Naive thymus-derived CD4-positive, alpha-beta T cell (primary cell): Measurements from ENCODE around the gene P2RX3. TPM values are rescaled to one million over a fixed set of nuclear protein-coding genes. Genes with fewer than 3 reads are reported as not detected.
"Not testable (repeated sequence)": the region's sequence is repeated elsewhere in the genome, so short reads cannot be mapped to it uniquely, and the experiment has no call there.

ENCODE experiments used
- ATAC-seq: fragments of 150-1000 bp; cut with Tn5 transposase; 2 replicates; pipeline ENCODE4 v1.10.0; 2021; ENCODE audit warnings: mild to moderate bottlenecking, moderate library complexity
- CTCF ChIA-PET: fragments of 350-600 bp; sonication (Branson Sonifier 250); formaldehyde crosslinking; loops from one replicate; lab custom pipeline; 2021; ENCODE audit warnings: antibody characterized with exemption; lab: Charles Lee
- POLR2A ChIA-PET: fragments of 350-600 bp; sonication (Branson Sonifier 250); formaldehyde crosslinking; loops from one replicate; lab custom pipeline; 2021; ENCODE audit warnings: antibody characterized with exemption, inconsistent platforms; lab: Charles Lee
- DNase-seq, 9 donors: peaks; one replicate each; pipeline versions ENCODE4 v3.0.0 to v3.0.0-alpha.2; 2020 to 2022; ENCODE audit warnings: mixed read lengths in 1 of 9
- H3K27ac ChIP-seq: one replicate; pipeline ENCODE4 v1.7.0; 2013; ENCODE audit warnings: mild to moderate bottlenecking, low read depth, low read length, moderate library complexity
- H3K27me3 ChIP-seq, 2 donors: one replicate each; pipeline ENCODE4 v1.7.0; 2013; ENCODE audit warnings: low read length in 2 of 2, mild to moderate bottlenecking in 2 of 2, moderate library complexity in 2 of 2; ENCODE audit not compliant: control insufficient read depth in 2 of 2, insufficient read depth in 2 of 2
- H3K36me3 ChIP-seq, 3 experiments: 1 replicate in 2 of 3; 2 replicates in 1 of 3; pipeline ENCODE4 v1.7.0; 2013; ENCODE audit warnings: low read length in 3 of 3, mild to moderate bottlenecking in 3 of 3, moderate library complexity in 1 of 3; ENCODE audit not compliant: insufficient read depth in 3 of 3, control insufficient read depth in 2 of 3
- H3K4me1 ChIP-seq, 2 donors: one replicate each; pipeline ENCODE4 v1.7.0; 2013; ENCODE audit warnings: low read length in 2 of 2, mild to moderate bottlenecking in 2 of 2, moderate library complexity in 1 of 2; ENCODE audit not compliant: control insufficient read depth in 2 of 2, insufficient read depth in 2 of 2
- H3K4me3 ChIP-seq: 2 replicates; pipeline ENCODE4 v1.7.0; 2013; ENCODE audit warnings: mild to moderate bottlenecking, low read length
- H3K9me3 ChIP-seq, 3 experiments: 1 replicate in 2 of 3; 2 replicates in 1 of 3; pipeline ENCODE4 v1.7.0; 2013; ENCODE audit warnings: low read length in 3 of 3; ENCODE audit not compliant: control insufficient read depth in 2 of 3
- H3K27ac Mint-ChIP-seq, 9 donors: one replicate each; pipeline ENCODE4 v1.8.0; 2020 to 2022; ENCODE audit warnings: mixed read lengths in 9 of 9, mild to moderate bottlenecking in 8 of 9, moderate library complexity in 5 of 9, inconsistent platforms in 2 of 9
- H3K27me3 Mint-ChIP-seq, 5 donors: one replicate each; pipeline ENCODE4 v1.8.0; 2021 to 2022; ENCODE audit warnings: mixed read lengths in 5 of 5, mild to moderate bottlenecking in 1 of 5
- H3K36me3 Mint-ChIP-seq, 5 donors: one replicate each; pipeline ENCODE4 v1.8.0; 2020 to 2022; ENCODE audit warnings: mixed read lengths in 5 of 5, mild to moderate bottlenecking in 3 of 5, inconsistent platforms in 1 of 5
- H3K4me1 Mint-ChIP-seq, 7 donors: one replicate each; pipeline ENCODE4 v1.8.0; 2020 to 2022; ENCODE audit warnings: mixed read lengths in 7 of 7, mild to moderate bottlenecking in 3 of 7, inconsistent platforms in 1 of 7
- H3K4me3 Mint-ChIP-seq, 10 donors: one replicate each; pipeline ENCODE4 v1.8.0; 2020 to 2022; ENCODE audit warnings: mild to moderate bottlenecking in 10 of 10, mixed read lengths in 10 of 10, moderate library complexity in 6 of 10, inconsistent platforms in 2 of 10
- H3K9me3 Mint-ChIP-seq, 11 donors: one replicate each; pipeline ENCODE4 v1.8.0; 2020 to 2022; ENCODE audit warnings: mixed read lengths in 11 of 11, mild to moderate bottlenecking in 4 of 11, inconsistent platforms in 1 of 11, moderate library complexity in 1 of 11
- intact Hi-C, 2 donors: fragments of 100-400 bp; cut with micrococcal nuclease; formaldehyde crosslinking; loops; one replicate each; pipeline ENCODE4 v1.15.1; 2023
- polyA plus RNA-seq, 2 donors: library from polyadenylated mRNA; unstranded; fragments of 300-500 nt; fragmentation: Illumina TruSeq; gene quantifications; one replicate each; pipeline ENCODE4 v1.2.3, GENCODE V29; 2021
- total RNA-seq, 6 experiments: library from RNA in 5 of 6; stranded (reverse) in 5 of 6; gene quantifications; 1 replicate in 5 of 6; 2 replicates in 1 of 6; pipeline ENCODE4 v1.2.3 and lab custom pipeline; 2021 to 2026

Gene P2RX3
- total RNA-seq = not detected
- polyA plus RNA-seq = not detected
- not detected for total RNA-seq (lab: John Stamatoyannopoulos, UW)

- no peaks in the 10 kb centered on the region for H3K9me3 Mint-ChIP-seq
- peak within 1 kb of the TSS in 3 of 10 donors; percentile 10 to 67 (median 32) for H3K4me3 Mint-ChIP-seq
- intact Hi-C loops = loop anchor here in 1 of 2 donors (5.0 kb wide), 3 partner anchors 89 to 1239 kb away; partner anchors contain the start of genes LPXN, SLC43A3 and ZFP91
- Histone ChIP-seq H3K27ac (no peak within 1 kb of the TSS), H3K9me3 (no peaks in the 10 kb centered on the region), H3K4me1 (peaks cover 15 to 19% of the 10 kb centered on the region in 2 donors), H3K4me3 (no peak within 1 kb of the TSS), H3K27me3 (no peaks in the 10 kb centered on the region), H3K36me3 (peaks cover 0 to 3% (median 0%) of the 10 kb centered on the region in 3 experiments)
- CTCF ChIA-PET = interaction anchor here (0.8 to 1.5 kb wide), 3 partner anchors 12 to 189 kb away, joined by 3 to 4 read pairs (median 3); no protein-coding TSS in a partner anchor
- peaks cover 0 to 2% (median 0%) of the 10 kb centered on the region in 5 donors for H3K27me3 Mint-ChIP-seq
- DNase-seq (no peak), ATAC-seq (no peak)
- peaks cover 17 to 35% (median 30%) of the 10 kb centered on the region in 7 donors for H3K4me1 Mint-ChIP-seq
- POLR2A ChIA-PET = interaction anchor here (0.6 to 6.0 kb wide), 2 partner anchors 13 to 16 kb away, joined by 3 to 94 read pairs; partner anchors contain the start of gene TNKS1BP1
- H3K27ac Mint-ChIP-seq = peak within 1 kb of the TSS in 7 of 9 donors; percentile 53 to 97 (median 78)
- peaks cover 0 to 6% (median 0%) of the 10 kb centered on the region in 5 donors for H3K36me3 Mint-ChIP-seq
Observed at GRCh38 chr11:57338142-57338541, at the start of gene P2RX3. P2RX3 (plus strand) TSS chr11:57338352; CDS start chr11:57338551, 199 bp downstream.

GRCh38 chr11:57288771-57289579 lies 49.2 kb upstream of the P2RX3 start:
- H3K27me3 Mint-ChIP-seq = peaks cover 0 to 22% (median 6%) of the 10 kb centered on the region in 5 donors

GRCh38 chr11:57290288-57290687 lies 47.9 kb upstream of the P2RX3 start:
- CTCF ChIA-PET = no interaction called here
- H3K27me3 ChIP-seq = no peaks in the 10 kb centered on the region
- H3K9me3 Mint-ChIP-seq = peaks cover 0 to 1% (median 0%) of the 10 kb centered on the region in 11 donors
- no peaks in the 10 kb centered on the region for H3K36me3 Mint-ChIP-seq
- H3K9me3 ChIP-seq = no peaks in the 10 kb centered on the region
- no peak overlapping the region for H3K27ac ChIP-seq
- no peak overlapping the region for H3K27ac Mint-ChIP-seq
- POLR2A ChIA-PET = no interaction called here
- no peaks in the 10 kb centered on the region for H3K36me3 ChIP-seq
- H3K4me1 ChIP-seq = no peaks in the 10 kb centered on the region
- peaks cover 0 to 22% (median 6%) of the 10 kb centered on the region in 5 donors for H3K27me3 Mint-ChIP-seq
- intact Hi-C loops = no loop called here
- no peak overlapping the region for H3K4me3 ChIP-seq
- ATAC-seq (no peak), DNase-seq (no peak)
- no peaks in the 10 kb centered on the region for H3K4me1 Mint-ChIP-seq
- no peak overlapping the region for H3K4me3 Mint-ChIP-seq

More at GRCh38 chr11:57288771-57289579, 49.2 kb upstream of the P2RX3 start:
- no peaks in the 10 kb centered on the region for H3K36me3 Mint-ChIP-seq
- no peaks in the 10 kb centered on the region for H3K4me1 Mint-ChIP-seq
- Histone ChIP-seq H3K4me1 (no peaks in the 10 kb centered on the region), H3K9me3 (no peaks in the 10 kb centered on the region), H3K36me3 (no peaks in the 10 kb centered on the region), H3K27ac (no peak overlapping the region), H3K4me3 (no peak overlapping the region), H3K27me3 (no peaks in the 10 kb centered on the region)
- POLR2A ChIA-PET = interaction anchor here (0.7 kb wide), 1 partner anchor 37 kb away, joined by 3 read pairs; no protein-coding TSS in a partner anchor
- peaks cover 0 to 1% (median 0%) of the 10 kb centered on the region in 11 donors for H3K9me3 Mint-ChIP-seq
- ATAC-seq (no peak), DNase-seq (no peak)
- intact Hi-C loops = no loop called here
- no peak overlapping the region for H3K27ac Mint-ChIP-seq
- CTCF ChIA-PET = interaction anchor here (0.7 kb wide), 1 partner anchor 211 kb away, joined by 3 read pairs; no protein-coding TSS in a partner anchor
- H3K4me3 Mint-ChIP-seq = no peak overlapping the region

- ChIA-PET POLR2A (no interaction called here), CTCF (no interaction called here)
- peaks cover 0 to 10% (median 6%) of the 10 kb centered on the region in 5 donors for H3K27me3 Mint-ChIP-seq
- DNase-seq (no peak), ATAC-seq (no peak)
- Histone ChIP-seq H3K4me3 (no peak overlapping the region), H3K27ac (no peak overlapping the region), H3K36me3 (peaks cover 0 to 7% (median 0%) of the 10 kb centered on the region in 3 experiments), H3K9me3 (peaks cover 0 to 10% (median 4%) of the 10 kb centered on the region in 3 experiments), H3K27me3 (no peaks in the 10 kb centered on the region), H3K4me1 (no peaks in the 10 kb centered on the region)
- no peak overlapping the region for H3K4me3 Mint-ChIP-seq
- peaks cover 0 to 25% (median 9%) of the 10 kb centered on the region in 11 donors for H3K9me3 Mint-ChIP-seq
- no peak overlapping the region for H3K27ac Mint-ChIP-seq
- peaks cover 3 to 25% (median 17%) of the 10 kb centered on the region in 5 donors for H3K36me3 Mint-ChIP-seq
- intact Hi-C loops = no loop called here
- no peaks in the 10 kb centered on the region for H3K4me1 Mint-ChIP-seq
Observed at GRCh38 chr11:57294225-57295131, 43.7 kb upstream of the P2RX3 start.

- H3K9me3 ChIP-seq = peaks cover 0 to 19% (median 4%) of the 10 kb centered on the region in 3 experiments
- Mint-ChIP-seq H3K36me3 (peaks cover 14 to 42% (median 34%) of the 10 kb centered on the region in 5 donors), H3K9me3 (peaks cover 0 to 28% (median 13%) of the 10 kb centered on the region in 11 donors)
- H3K4me3 ChIP-seq, intact Hi-C loops, ATAC-seq, POLR2A ChIA-PET, H3K4me3 Mint-ChIP-seq, H3K4me1 Mint-ChIP-seq, H3K27ac Mint-ChIP-seq, H3K27ac ChIP-seq, H3K27me3 Mint-ChIP-seq, H3K4me1 ChIP-seq, DNase-seq, H3K27me3 ChIP-seq, CTCF ChIA-PET: not testable (repeated sequence)
- peaks cover 0 to 24% (median 0%) of the 10 kb centered on the region in 3 experiments for H3K36me3 ChIP-seq
Observed at GRCh38 chr11:57296205-57296604, 41.9 kb upstream of the P2RX3 start.

GRCh38 chr11:57297221-57297620 lies 40.9 kb upstream of the P2RX3 start:
- POLR2A ChIA-PET = no interaction called here
- Histone ChIP-seq H3K36me3 (peaks cover 0 to 34% (median 0%) of the 10 kb centered on the region in 3 experiments), H3K27ac (no peak overlapping the region), H3K4me1 (no peaks in the 10 kb centered on the region), H3K9me3 (peaks cover 0 to 19% (median 4%) of the 10 kb centered on the region in 3 experiments), H3K27me3 (no peaks in the 10 kb centered on the region), H3K4me3 (no peak overlapping the region)
- peaks cover 20 to 51% (median 44%) of the 10 kb centered on the region in 5 donors for H3K36me3 Mint-ChIP-seq
- CTCF ChIA-PET = no interaction called here
- H3K27me3 Mint-ChIP-seq = peaks cover 0 to 2% (median 0%) of the 10 kb centered on the region in 5 donors
- ATAC-seq (no peak), DNase-seq (no peak)
- no peak overlapping the region for H3K27ac Mint-ChIP-seq
- H3K4me1 Mint-ChIP-seq = no peaks in the 10 kb centered on the region
- intact Hi-C loops = no loop called here
- peaks cover 0 to 28% (median 13%) of the 10 kb centered on the region in 11 donors for H3K9me3 Mint-ChIP-seq
- no peak overlapping the region for H3K4me3 Mint-ChIP-seq
